ENCODE measurements around the gene PRIM2. TPM values are rescaled to one million over a fixed set of nuclear protein-coding genes. Genes with fewer than 3 reads are reported as not detected.

The PRIM2 gene
- total and polyA plus RNA-seq, 9 of the 15 experiments (the other 6 are each of a cell fraction or from before 2014, with no cell fraction given): 19.8 to 57.5 (median 33.4) TPM

GRCh38 chr6:57317060-57317943 lies at the start of gene PRIM2 (continued):
- TF ChIP-seq ZNF766 (CRISPR knock-in tag; conservative IDR thresholded peaks at IDR 0.05) (no peak), BRD9 (IDR thresholded peaks at IDR 0.05; ENCODE audit: low read depth, partially characterized antibody) (no peak), ZNF830 (CRISPR knock-in tag; IDR thresholded peaks at IDR 0.05) (no peak), HNRNPH1 (optimal IDR thresholded peaks at IDR 0.05; ENCODE audit: low read depth, low read length) (no peak), ZFPM2 (CRISPR knock-in tag; IDR thresholded peaks at IDR 0.05) (no peak), ID3 (CRISPR knock-in tag; IDR thresholded peaks at IDR 0.05) (no peak), ID3 (tag; IDR thresholded peaks at IDR 0.05) (no peak), MNT (conservative IDR thresholded peaks at IDR 0.05) (peak in 1 of 2 experiments; percentile 57; a peak in 3 of 4 replicates), SMAD4 (CRISPR knock-in tag; conservative IDR thresholded peaks at IDR 0.05) (no peak; the same call in 1 of the 2 replicates), FOXK1 (CRISPR knock-in tag; IDR thresholded peaks at IDR 0.05; ENCODE audit: borderline replicate concordance) (no peak), E2F1 (CRISPR knock-in tag; IDR thresholded peaks at IDR 0.05) (peak; percentile 69; the same call in 1 of the 2 replicates), ATF4 (CRISPR knock-in tag; IDR thresholded peaks at IDR 0.05) (no peak), E2F4 (CRISPR knock-in tag; IDR thresholded peaks at IDR 0.05; ENCODE audit: low read depth) (peak; percentile 88), ELF1 (tag; IDR thresholded peaks at IDR 0.05) (peak; percentile 92), JUND (IDR thresholded peaks at IDR 0.05; ENCODE audit: borderline replicate concordance, low read depth, low read length) (peak; percentile 49; the same call in 1 of the 2 replicates), JUND (tag; IDR thresholded peaks at IDR 0.05; ENCODE audit: borderline replicate concordance, low read depth, low read length) (peak; percentile 15; the same call in 1 of the 3 replicates)
